Left renal cortex interstitium (tissue), 4 donors: ENCODE data around the gene EHBP1L1. TPM values are rescaled to one million over a fixed set of nuclear protein-coding genes. Genes with fewer than 3 reads are reported as not detected.
"Not testable (repeated sequence)": the region's sequence is repeated elsewhere in the genome, so short reads cannot be mapped to it uniquely, and the experiment has no call there.

Source experiments
- DNase-seq, 4 donors: peaks; one replicate each; pipeline ENCODE4 v3.0.0-alpha.2; 2013; ENCODE audit warnings: low read depth in 4 of 4, low spot score in 2 of 4, missing footprints in 1 of 4
- polyA plus RNA-seq, 4 donors: library from polyadenylated mRNA; unstranded; fragments of 120-200 nt; gene quantifications; one replicate each; pipeline ENCODE4 v1.2.1, GENCODE V29; 2013; ENCODE audit not compliant: insufficient read length in 4 of 4

EHBP1L1 gene
- polyA plus RNA-seq, 4 donors: 9.4 to 23.3 (median 16.2) TPM

- no peak for DNase-seq
These were observed 15.8 kb upstream of the EHBP1L1 start for GRCh38 chr11:65559951-65560537.

GRCh38 chr11:65560555-65561418, 15.1 kb upstream of the EHBP1L1 start:
- no peak for DNase-seq

GRCh38 chr11:65562020-65562419, 13.8 kb upstream of the EHBP1L1 start:
- no peak for DNase-seq

- DNase-seq: no peak
These were observed 13.1 kb upstream of the EHBP1L1 start for GRCh38 chr11:65562788-65563187.

GRCh38 chr11:65563601-65564000, 12.3 kb upstream of the EHBP1L1 start:
- DNase-seq: no peak

- not testable (repeated sequence) for DNase-seq
These were observed 10.8 kb upstream of the EHBP1L1 start for GRCh38 chr11:65564879-65565559.

- DNase-seq: no peak
These were observed 10.0 kb upstream of the EHBP1L1 start for GRCh38 chr11:65565624-65566453.

GRCh38 chr11:65569164-65569972, 6.5 kb upstream of the EHBP1L1 start:
- DNase-seq: no peak

GRCh38 chr11:65569973-65570918, 5.6 kb upstream of the EHBP1L1 start, which contains the start of gene ZNRD2:
TSS of gene ZNRD2 (plus strand) at chr11:65570477. CDS start at chr11:65570492, 15 bp downstream.
- DNase-seq: peak; percentile 91 to 96 (median 94)

- no peak for DNase-seq
These were observed 4.4 kb upstream of the EHBP1L1 start for GRCh38 chr11:65571420-65571819.

- no peak for DNase-seq
These were observed 3.9 kb upstream of the EHBP1L1 start for GRCh38 chr11:65571940-65572339.

GRCh38 chr11:65572356-65573051, 3.3 kb upstream of the EHBP1L1 start, which contains the start of gene FAM89B:
TSS of gene FAM89B (plus strand) at chr11:65572538. CDS start at chr11:65572670, 132 bp downstream.
- DNase-seq: peak in 1 of 4 donors; percentile 88

GRCh38 chr11:65573391-65574079, 2.3 kb upstream of the EHBP1L1 start:
- DNase-seq: no peak

GRCh38 chr11:65574109-65574810, 1.6 kb upstream of the EHBP1L1 start:
- DNase-seq: no peak

GRCh38 chr11:65574811-65575567, 864 bp upstream of the EHBP1L1 start:
- DNase-seq: no peak
